ENCODE measurements around the gene TNFRSF18. TPM values are rescaled to one million over a fixed set of nuclear protein-coding genes. Genes with fewer than 3 reads are reported as not detected.
A peak's percentile ranks its signal among the peaks of the same experiment; 100 is the strongest.

The TNFRSF18 gene
- total and polyA plus RNA-seq, 10 of the 15 experiments (the other 5 are each of a cell fraction or from before 2014, with no cell fraction given), result 0.18 to 7.5 (median 1.5) TPM; not detected in 1

DNA sequence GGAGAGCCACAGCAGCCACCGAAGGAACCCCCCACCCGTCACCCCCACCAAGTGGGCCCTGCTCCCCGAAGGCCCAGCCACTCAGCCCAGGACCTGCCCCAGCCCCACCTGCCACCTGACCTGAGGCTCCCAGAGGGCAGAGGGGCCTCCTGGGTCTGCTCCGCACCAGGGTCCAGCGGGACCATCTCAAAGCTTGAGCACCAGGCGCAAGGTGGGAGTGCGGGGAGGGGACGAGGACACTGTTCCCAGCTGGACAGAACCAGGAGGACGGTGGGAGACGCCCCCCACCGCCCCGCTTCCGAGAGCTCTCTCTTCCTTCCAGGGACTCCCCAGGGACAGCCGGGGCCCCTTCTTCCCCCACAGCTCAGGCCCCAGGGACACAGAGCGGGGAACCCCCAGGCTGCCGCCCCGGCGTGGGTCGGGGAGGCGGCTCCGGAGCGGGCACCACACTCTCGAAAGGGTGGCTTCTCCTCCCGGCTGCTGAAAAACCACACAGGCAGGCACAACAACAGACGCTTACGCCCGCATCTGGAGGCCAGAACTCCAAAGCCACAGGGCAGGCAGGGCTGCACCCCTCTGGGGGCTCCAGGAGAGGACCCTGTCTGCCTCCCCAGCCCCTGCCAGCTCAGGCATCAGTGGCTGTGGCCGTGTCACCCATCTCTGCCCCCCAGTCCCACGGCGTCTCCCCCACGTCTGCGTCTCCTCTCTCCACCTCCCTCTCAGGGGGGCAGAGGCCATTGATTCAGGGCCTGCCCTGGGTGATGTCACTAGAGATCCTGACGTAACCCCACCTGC is 34.6 kb downstream of the TNFRSF18 start (continued):
- TF ChIP-seq TBL1XR1 (IDR thresholded peaks at IDR 0.05; ENCODE audit: low read depth, low read length), result peak; percentile 21; the same call in 1 of the 2 replicates
- TF ChIP-seq, protein P1, sequence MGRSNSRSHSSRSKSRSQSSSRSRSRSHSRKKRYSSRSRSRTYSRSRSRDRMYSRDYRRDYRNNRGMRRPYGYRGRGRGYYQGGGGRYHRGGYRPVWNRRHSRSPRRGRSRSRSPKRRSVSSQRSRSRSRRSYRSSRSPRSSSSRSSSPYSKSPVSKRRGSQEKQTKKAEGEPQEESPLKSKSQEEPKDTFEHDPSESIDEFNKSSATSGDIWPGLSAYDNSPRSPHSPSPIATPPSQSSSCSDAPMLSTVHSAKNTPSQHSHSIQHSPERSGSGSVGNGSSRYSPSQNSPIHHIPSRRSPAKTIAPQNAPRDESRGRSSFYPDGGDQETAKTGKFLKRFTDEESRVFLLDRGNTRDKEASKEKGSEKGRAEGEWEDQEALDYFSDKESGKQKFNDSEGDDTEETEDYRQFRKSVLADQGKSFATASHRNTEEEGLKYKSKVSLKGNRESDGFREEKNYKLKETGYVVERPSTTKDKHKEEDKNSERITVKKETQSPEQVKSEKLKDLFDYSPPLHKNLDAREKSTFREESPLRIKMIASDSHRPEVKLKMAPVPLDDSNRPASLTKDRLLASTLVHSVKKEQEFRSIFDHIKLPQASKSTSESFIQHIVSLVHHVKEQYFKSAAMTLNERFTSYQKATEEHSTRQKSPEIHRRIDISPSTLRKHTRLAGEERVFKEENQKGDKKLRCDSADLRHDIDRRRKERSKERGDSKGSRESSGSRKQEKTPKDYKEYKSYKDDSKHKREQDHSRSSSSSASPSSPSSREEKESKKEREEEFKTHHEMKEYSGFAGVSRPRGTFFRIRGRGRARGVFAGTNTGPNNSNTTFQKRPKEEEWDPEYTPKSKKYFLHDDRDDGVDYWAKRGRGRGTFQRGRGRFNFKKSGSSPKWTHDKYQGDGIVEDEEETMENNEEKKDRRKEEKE (IDR thresholded peaks at IDR 0.05), result no peak
- no peak for TF ChIP-seq ZZZ3 (IDR thresholded peaks at IDR 0.05; ENCODE audit: control insufficient read depth, insufficient read length, low read depth)
- TF ChIP-seq RELA (IDR thresholded peaks at IDR 0.05; ENCODE audit: borderline replicate concordance, partially characterized antibody), result peak; percentile 76
- no peak for TF ChIP-seq CBFB (IDR thresholded peaks at IDR 0.05; ENCODE audit: low read depth)
- TF ChIP-seq EGR1 (IDR thresholded peaks at IDR 0.05; ENCODE audit: borderline replicate concordance in 1 of 2, low read depth in 2 of 2, low read length in 2 of 2), result peak in 1 of 2 experiments; percentile 32; a peak in 1 of 3 replicates
- no peak for TF ChIP-seq NFYB (IDR thresholded peaks at IDR 0.05; ENCODE audit: insufficient read depth, low read depth, low read length)
- TF ChIP-seq, protein P2, sequence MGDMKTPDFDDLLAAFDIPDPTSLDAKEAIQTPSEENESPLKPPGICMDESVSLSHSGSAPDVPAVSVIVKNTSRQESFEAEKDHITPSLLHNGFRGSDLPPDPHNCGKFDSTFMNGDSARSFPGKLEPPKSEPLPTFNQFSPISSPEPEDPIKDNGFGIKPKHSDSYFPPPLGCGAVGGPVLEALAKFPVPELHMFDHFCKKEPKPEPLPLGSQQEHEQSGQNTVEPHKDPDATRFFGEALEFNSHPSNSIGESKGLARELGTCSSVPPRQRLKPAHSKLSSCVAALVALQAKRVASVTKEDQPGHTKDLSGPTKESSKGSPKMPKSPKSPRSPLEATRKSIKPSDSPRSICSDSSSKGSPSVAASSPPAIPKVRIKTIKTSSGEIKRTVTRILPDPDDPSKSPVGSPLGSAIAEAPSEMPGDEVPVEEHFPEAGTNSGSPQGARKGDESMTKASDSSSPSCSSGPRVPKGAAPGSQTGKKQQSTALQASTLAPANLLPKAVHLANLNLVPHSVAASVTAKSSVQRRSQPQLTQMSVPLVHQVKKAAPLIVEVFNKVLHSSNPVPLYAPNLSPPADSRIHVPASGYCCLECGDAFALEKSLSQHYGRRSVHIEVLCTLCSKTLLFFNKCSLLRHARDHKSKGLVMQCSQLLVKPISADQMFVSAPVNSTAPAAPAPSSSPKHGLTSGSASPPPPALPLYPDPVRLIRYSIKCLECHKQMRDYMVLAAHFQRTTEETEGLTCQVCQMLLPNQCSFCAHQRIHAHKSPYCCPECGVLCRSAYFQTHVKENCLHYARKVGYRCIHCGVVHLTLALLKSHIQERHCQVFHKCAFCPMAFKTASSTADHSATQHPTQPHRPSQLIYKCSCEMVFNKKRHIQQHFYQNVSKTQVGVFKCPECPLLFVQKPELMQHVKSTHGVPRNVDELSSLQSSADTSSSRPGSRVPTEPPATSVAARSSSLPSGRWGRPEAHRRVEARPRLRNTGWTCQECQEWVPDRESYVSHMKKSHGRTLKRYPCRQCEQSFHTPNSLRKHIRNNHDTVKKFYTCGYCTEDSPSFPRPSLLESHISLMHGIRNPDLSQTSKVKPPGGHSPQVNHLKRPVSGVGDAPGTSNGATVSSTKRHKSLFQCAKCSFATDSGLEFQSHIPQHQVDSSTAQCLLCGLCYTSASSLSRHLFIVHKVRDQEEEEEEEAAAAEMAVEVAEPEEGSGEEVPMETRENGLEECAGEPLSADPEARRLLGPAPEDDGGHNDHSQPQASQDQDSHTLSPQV (IDR thresholded peaks at IDR 0.05), result no peak
- TF ChIP-seq, protein P3, sequence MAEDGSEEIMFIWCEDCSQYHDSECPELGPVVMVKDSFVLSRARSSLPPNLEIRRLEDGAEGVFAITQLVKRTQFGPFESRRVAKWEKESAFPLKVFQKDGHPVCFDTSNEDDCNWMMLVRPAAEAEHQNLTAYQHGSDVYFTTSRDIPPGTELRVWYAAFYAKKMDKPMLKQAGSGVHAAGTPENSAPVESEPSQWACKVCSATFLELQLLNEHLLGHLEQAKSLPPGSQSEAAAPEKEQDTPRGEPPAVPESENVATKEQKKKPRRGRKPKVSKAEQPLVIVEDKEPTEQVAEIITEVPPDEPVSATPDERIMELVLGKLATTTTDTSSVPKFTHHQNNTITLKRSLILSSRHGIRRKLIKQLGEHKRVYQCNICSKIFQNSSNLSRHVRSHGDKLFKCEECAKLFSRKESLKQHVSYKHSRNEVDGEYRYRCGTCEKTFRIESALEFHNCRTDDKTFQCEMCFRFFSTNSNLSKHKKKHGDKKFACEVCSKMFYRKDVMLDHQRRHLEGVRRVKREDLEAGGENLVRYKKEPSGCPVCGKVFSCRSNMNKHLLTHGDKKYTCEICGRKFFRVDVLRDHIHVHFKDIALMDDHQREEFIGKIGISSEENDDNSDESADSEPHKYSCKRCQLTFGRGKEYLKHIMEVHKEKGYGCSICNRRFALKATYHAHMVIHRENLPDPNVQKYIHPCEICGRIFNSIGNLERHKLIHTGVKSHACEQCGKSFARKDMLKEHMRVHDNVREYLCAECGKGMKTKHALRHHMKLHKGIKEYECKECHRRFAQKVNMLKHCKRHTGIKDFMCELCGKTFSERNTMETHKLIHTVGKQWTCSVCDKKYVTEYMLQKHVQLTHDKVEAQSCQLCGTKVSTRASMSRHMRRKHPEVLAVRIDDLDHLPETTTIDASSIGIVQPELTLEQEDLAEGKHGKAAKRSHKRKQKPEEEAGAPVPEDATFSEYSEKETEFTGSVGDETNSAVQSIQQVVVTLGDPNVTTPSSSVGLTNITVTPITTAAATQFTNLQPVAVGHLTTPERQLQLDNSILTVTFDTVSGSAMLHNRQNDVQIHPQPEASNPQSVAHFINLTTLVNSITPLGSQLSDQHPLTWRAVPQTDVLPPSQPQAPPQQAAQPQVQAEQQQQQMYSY (CRISPR knock-in tag; IDR thresholded peaks at IDR 0.05), result no peak
- no peak for TF ChIP-seq HCFC1 (IDR thresholded peaks at IDR 0.05; ENCODE audit: low read length)
- TF ChIP-seq SREBF2 (IDR thresholded peaks at IDR 0.05; ENCODE audit: low read length), result no peak
- TF ChIP-seq, protein P4, sequence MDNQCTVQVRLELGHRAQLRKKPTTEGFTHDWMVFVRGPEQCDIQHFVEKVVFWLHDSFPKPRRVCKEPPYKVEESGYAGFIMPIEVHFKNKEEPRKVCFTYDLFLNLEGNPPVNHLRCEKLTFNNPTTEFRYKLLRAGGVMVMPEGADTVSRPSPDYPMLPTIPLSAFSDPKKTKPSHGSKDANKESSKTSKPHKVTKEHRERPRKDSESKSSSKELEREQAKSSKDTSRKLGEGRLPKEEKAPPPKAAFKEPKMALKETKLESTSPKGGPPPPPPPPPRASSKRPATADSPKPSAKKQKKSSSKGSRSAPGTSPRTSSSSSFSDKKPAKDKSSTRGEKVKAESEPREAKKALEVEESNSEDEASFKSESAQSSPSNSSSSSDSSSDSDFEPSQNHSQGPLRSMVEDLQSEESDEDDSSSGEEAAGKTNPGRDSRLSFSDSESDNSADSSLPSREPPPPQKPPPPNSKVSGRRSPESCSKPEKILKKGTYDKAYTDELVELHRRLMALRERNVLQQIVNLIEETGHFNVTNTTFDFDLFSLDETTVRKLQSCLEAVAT (IDR thresholded peaks at IDR 0.05), result no peak
- TF ChIP-seq, protein P5, sequence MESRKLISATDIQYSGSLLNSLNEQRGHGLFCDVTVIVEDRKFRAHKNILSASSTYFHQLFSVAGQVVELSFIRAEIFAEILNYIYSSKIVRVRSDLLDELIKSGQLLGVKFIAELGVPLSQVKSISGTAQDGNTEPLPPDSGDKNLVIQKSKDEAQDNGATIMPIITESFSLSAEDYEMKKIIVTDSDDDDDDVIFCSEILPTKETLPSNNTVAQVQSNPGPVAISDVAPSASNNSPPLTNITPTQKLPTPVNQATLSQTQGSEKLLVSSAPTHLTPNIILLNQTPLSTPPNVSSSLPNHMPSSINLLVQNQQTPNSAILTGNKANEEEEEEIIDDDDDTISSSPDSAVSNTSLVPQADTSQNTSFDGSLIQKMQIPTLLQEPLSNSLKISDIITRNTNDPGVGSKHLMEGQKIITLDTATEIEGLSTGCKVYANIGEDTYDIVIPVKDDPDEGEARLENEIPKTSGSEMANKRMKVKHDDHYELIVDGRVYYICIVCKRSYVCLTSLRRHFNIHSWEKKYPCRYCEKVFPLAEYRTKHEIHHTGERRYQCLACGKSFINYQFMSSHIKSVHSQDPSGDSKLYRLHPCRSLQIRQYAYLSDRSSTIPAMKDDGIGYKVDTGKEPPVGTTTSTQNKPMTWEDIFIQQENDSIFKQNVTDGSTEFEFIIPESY (IDR thresholded peaks at IDR 0.05), result no peak
- no peak for TF ChIP-seq STAT1 (conservative IDR thresholded peaks at IDR 0.05)
